Measurements from ENCODE around the gene S100A3.

GRCh38 chr1:153560241-153560640 is 11.2 kb upstream of the S100A3 start:
- no peak for TF ChIP-seq CTCF (IDR thresholded peaks at IDR 0.05; ENCODE audit: poor library complexity, severe bottlenecking)
- TF ChIP-seq EZH2 (IDR thresholded peaks at IDR 0.05; ENCODE audit: borderline replicate concordance, insufficient read depth, low read length, poor library complexity, severe bottlenecking), result no peak
- TF ChIP-seq RAD21 (conservative IDR thresholded peaks at IDR 0.05), result no peak
- no peak for TF ChIP-seq SMC3 (conservative IDR thresholded peaks at IDR 0.05; ENCODE audit: poor library complexity)
- TF ChIP-seq EP300 (conservative IDR thresholded peaks at IDR 0.05; ENCODE audit: poor library complexity, severe bottlenecking), result no peak
- TF ChIP-seq, protein P1, sequence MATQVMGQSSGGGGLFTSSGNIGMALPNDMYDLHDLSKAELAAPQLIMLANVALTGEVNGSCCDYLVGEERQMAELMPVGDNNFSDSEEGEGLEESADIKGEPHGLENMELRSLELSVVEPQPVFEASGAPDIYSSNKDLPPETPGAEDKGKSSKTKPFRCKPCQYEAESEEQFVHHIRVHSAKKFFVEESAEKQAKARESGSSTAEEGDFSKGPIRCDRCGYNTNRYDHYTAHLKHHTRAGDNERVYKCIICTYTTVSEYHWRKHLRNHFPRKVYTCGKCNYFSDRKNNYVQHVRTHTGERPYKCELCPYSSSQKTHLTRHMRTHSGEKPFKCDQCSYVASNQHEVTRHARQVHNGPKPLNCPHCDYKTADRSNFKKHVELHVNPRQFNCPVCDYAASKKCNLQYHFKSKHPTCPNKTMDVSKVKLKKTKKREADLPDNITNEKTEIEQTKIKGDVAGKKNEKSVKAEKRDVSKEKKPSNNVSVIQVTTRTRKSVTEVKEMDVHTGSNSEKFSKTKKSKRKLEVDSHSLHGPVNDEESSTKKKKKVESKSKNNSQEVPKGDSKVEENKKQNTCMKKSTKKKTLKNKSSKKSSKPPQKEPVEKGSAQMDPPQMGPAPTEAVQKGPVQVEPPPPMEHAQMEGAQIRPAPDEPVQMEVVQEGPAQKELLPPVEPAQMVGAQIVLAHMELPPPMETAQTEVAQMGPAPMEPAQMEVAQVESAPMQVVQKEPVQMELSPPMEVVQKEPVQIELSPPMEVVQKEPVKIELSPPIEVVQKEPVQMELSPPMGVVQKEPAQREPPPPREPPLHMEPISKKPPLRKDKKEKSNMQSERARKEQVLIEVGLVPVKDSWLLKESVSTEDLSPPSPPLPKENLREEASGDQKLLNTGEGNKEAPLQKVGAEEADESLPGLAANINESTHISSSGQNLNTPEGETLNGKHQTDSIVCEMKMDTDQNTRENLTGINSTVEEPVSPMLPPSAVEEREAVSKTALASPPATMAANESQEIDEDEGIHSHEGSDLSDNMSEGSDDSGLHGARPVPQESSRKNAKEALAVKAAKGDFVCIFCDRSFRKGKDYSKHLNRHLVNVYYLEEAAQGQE (IDR thresholded peaks at IDR 0.05; ENCODE audit: borderline replicate concordance), result no peak
- TF ChIP-seq POLR2AphosphoS5 (IDR thresholded peaks at IDR 0.05), result no peak
- no peak for TF ChIP-seq MXI1 (conservative IDR thresholded peaks at IDR 0.05; ENCODE audit: poor library complexity, severe bottlenecking)

Data from neural cell (in vitro differentiated cells).